ENCODE data around the gene MPP2.

The MPP2 gene

GRCh38 chr17:43918026-43918389 lies 10.7 kb upstream of the MPP2 start:
- DNase-seq (ENCODE audit: low read depth): no peak
- peak overlapping the region; percentile 48 for H3K4me3 ChIP-seq (ENCODE audit: low read depth, low read length)
- TF ChIP-seq, protein P1, sequence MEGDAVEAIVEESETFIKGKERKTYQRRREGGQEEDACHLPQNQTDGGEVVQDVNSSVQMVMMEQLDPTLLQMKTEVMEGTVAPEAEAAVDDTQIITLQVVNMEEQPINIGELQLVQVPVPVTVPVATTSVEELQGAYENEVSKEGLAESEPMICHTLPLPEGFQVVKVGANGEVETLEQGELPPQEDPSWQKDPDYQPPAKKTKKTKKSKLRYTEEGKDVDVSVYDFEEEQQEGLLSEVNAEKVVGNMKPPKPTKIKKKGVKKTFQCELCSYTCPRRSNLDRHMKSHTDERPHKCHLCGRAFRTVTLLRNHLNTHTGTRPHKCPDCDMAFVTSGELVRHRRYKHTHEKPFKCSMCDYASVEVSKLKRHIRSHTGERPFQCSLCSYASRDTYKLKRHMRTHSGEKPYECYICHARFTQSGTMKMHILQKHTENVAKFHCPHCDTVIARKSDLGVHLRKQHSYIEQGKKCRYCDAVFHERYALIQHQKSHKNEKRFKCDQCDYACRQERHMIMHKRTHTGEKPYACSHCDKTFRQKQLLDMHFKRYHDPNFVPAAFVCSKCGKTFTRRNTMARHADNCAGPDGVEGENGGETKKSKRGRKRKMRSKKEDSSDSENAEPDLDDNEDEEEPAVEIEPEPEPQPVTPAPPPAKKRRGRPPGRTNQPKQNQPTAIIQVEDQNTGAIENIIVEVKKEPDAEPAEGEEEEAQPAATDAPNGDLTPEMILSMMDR (IDR thresholded peaks at IDR 0.05; ENCODE audit: insufficient read depth, low read depth, low read length, missing control alignments): no peak

DNA sequence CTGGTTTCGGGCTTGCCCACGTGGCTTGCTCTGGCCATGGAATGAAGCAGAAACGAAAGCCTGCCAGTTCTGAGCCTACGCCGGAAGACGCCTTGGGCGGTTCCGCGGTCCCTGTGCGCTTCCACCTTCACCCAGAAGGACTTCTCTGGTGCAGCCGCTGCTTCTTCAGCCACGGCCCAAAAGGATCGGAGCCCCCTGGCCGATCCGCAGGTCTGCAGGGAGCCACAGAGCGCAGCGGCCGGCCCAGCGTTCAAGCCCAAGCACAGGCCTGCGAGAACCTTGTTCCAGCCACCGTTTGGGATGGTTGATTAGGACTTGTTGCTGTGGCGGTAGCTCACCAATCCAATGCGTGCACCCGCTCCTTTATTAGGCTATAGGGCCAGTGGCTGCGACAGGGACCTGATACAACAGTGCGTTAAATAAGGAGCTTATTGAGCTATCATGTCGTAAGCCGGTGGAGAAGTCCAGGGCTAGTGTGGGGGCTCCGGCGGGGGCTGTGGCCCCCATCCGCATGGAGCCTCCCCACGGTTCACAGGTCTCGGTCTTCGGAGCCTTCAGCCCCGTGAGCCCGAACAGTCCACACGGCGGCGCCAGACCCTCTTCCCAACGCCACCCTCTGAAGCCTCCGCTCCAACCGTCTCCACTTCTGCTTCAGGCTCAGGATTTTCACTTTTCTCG lies 10.2 kb upstream of the MPP2 start:
- H3K4me3 ChIP-seq (ENCODE audit: low read depth, low read length): peak overlapping the region; percentile 48
- TF ChIP-seq, protein P1 (IDR thresholded peaks at IDR 0.05; ENCODE audit: insufficient read depth, low read depth, low read length, missing control alignments): peak; percentile 65
- peak; percentile 79 for DNase-seq (ENCODE audit: low read depth)

DNA sequence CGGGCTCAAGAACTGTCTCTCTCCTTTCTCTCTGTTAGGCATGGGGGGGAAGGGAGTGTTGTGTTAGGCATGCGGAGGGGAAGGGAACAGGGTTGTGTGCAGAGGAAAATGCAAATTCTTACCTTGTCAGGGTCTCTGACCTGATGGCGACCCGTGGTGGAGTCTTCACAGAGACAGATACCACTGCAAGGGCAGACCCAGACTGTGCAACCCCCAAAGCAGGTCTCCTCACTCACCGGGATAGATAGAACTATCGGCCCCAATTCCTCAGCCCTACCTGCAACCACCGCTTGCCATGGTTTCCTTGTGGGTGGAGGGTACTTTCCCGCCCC lies 9.6 kb upstream of the MPP2 start:
- peak; percentile 22 for DNase-seq (ENCODE audit: low read depth)
- H3K4me3 ChIP-seq (ENCODE audit: low read depth, low read length): peak overlapping the region; percentile 48
- TF ChIP-seq, protein P1 (IDR thresholded peaks at IDR 0.05; ENCODE audit: insufficient read depth, low read depth, low read length, missing control alignments): no peak

- TF ChIP-seq, protein P1 (IDR thresholded peaks at IDR 0.05; ENCODE audit: insufficient read depth, low read depth, low read length, missing control alignments): no peak
- DNase-seq (ENCODE audit: low read depth): no peak
- H3K4me3 ChIP-seq (ENCODE audit: low read depth, low read length): no peak overlapping the region
Measured at GRCh38 chr17:43916385-43916784, 9.0 kb upstream of the MPP2 start.

- DNase-seq (ENCODE audit: low read depth): no peak
- no peak overlapping the region for H3K4me3 ChIP-seq (ENCODE audit: low read depth, low read length)
- TF ChIP-seq, protein P1 (IDR thresholded peaks at IDR 0.05; ENCODE audit: insufficient read depth, low read depth, low read length, missing control alignments): no peak
Measured at GRCh38 chr17:43915559-43915958, 8.2 kb upstream of the MPP2 start.

- DNase-seq (ENCODE audit: low read depth): no peak
- no peak overlapping the region for H3K4me3 ChIP-seq (ENCODE audit: low read depth, low read length)
- TF ChIP-seq, protein P1 (IDR thresholded peaks at IDR 0.05; ENCODE audit: insufficient read depth, low read depth, low read length, missing control alignments): no peak
Measured at GRCh38 chr17:43914451-43914850, 7.1 kb upstream of the MPP2 start.

DNA sequence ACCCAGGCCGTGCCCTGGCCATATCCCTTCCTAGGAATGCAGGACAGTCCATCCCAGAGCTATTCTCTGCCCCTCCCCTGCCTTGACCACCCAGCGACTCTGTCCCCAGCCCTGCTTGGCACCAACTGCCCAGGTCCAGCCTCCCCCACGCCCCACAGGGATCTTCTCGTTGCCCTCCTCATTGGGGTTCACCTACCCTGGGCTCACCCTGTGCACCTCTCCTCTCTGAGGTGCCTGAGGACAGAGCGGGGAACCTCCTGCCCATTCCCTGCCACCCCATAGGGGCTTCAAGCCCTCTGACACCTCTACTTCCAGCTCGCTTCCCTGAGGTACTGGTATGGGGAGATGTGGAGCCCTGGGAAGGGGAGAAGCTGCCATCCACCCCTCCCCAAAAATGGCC lies 6.2 kb upstream of the MPP2 start:
- DNase-seq (ENCODE audit: low read depth): no peak
- H3K4me3 ChIP-seq (ENCODE audit: low read depth, low read length): no peak overlapping the region
- TF ChIP-seq, protein P1 (IDR thresholded peaks at IDR 0.05; ENCODE audit: insufficient read depth, low read depth, low read length, missing control alignments): no peak
